Subcutaneous adipose tissue (tissue), 4 donors: ENCODE data around the gene RSBN1L. TPM values are rescaled to one million over a fixed set of nuclear protein-coding genes. Genes with fewer than 3 reads are reported as not detected.

ENCODE experiments used
- total RNA-seq, 4 donors: library from RNA; depleted of rRNA; stranded (reverse); fragments of >200 nt; gene quantifications; one replicate each; pipeline ENCODE4 v1.1.0, GENCODE V29; 2016
- TF ChIP-seq, protein P1 (sequence below): fragments of 450-650 bp; IDR thresholded peaks from one replicate; pipeline ENCODE4 v1.5.1; 2016; ENCODE audit warnings: low read depth, mild to moderate bottlenecking, control low read depth, antibody characterized with exemption, moderate library complexity

The RSBN1L gene
- total RNA-seq, 4 donors from 2014 or later, result 16.0 to 20.6 (median 18.5) TPM

DNA sequence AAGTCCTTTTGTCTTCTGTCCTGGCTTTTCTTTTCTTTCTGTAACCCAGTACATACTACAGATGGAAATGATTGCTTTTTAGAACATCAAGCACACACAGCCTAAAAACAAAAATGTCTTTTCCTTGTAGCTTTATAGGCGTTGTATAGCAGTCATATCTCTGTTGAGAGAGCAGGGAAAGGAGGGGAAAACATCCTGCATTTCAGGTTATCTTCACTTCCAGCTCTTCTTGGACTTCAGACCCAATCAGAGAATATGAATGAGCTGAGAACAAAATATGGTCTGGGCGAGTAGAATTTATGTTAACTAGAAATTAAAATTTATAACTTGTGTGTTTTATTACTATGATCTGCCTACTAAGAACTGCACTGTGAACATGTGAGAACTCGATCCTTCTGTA is 87.3 kb downstream of the RSBN1L start:
- TF ChIP-seq, protein P1, sequence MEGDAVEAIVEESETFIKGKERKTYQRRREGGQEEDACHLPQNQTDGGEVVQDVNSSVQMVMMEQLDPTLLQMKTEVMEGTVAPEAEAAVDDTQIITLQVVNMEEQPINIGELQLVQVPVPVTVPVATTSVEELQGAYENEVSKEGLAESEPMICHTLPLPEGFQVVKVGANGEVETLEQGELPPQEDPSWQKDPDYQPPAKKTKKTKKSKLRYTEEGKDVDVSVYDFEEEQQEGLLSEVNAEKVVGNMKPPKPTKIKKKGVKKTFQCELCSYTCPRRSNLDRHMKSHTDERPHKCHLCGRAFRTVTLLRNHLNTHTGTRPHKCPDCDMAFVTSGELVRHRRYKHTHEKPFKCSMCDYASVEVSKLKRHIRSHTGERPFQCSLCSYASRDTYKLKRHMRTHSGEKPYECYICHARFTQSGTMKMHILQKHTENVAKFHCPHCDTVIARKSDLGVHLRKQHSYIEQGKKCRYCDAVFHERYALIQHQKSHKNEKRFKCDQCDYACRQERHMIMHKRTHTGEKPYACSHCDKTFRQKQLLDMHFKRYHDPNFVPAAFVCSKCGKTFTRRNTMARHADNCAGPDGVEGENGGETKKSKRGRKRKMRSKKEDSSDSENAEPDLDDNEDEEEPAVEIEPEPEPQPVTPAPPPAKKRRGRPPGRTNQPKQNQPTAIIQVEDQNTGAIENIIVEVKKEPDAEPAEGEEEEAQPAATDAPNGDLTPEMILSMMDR, result no peak

DNA sequence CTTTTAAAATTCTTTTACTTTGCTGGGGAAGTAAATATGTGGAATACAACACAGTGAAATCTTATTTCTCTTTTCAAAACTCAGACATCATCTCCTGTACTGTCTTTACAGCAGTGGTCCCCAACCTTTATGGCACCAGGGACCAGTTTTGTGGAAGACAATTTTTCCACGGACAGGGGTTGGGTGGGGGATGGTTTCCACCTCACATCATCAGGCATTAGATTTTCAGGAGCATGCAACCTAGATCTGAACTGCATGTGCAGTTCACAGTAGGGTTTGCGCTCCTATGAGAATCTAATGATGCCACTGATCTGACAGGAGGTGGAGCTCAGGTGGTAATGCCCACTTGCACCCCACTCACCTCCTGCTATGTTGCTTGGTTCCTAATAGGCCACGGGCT is 89.8 kb downstream of the RSBN1L start:
- TF ChIP-seq, protein P1, result no peak

DNA sequence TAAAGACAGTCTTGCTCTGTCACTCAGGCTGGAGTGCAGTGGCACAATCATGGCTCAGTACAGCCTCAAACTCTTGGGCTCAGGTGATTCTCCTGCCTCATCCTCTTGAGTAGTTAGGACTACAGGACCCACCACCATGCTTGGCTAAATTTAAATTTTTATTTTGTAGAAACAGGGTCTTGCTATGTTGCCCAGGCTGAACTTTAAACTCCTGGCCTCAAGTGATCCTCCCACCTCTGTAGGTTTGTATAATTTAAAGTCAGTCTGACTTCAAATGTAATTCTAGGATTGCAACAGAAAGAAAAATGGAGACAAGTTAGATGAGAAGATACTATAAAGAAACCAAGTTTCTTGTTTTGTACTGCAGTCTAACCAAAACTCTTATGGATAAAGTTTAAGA is 90.5 kb downstream of the RSBN1L start:
- TF ChIP-seq, protein P1, result no peak

DNA sequence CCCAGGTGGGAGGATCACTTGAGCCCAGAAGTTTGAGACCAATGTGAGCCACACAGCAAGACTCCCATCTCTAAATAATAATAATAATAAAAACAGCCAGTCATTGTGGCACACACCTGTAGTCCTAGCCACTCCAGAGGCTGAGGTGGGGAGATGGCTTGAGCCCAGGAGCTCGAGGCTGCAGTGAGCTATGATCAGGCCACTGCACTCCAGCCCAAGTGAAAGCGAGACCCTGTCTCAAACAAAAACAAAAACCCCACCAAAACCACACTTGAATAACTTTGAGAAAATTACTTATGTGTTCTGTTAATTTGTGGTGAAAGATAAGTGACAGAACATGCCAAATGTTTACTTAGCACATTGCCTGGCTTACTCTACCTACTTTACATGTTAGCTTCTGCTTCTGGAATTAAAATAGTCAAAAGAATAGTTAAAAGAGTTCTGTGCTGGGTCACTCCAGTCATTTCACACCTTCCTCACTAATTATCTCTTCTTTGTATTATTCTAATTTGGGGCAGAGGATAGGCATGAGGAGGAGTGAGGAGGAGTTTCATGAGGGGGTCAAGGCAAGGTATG is 92.2 kb downstream of the RSBN1L start:
- TF ChIP-seq, protein P1, result no peak

DNA sequence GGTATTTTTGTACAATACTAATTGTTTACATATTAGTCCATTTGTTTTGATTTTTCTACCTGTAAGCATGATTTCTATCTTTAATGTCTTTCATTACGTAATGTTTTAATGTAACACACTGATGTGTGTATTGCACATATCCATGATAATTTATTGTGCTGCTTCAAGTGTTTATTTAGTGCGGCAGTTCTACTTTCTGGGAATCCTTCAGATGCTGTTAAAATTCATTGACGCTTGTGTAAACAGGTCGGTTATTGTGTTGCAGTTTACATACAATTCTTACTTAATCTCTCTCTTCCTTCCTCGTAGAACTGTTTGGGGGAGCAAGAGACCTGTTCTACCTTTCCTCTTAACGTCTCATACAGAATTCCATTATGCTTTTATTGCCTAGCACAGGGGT is 95.1 kb downstream of the RSBN1L start:
- TF ChIP-seq, protein P1, result no peak

DNA sequence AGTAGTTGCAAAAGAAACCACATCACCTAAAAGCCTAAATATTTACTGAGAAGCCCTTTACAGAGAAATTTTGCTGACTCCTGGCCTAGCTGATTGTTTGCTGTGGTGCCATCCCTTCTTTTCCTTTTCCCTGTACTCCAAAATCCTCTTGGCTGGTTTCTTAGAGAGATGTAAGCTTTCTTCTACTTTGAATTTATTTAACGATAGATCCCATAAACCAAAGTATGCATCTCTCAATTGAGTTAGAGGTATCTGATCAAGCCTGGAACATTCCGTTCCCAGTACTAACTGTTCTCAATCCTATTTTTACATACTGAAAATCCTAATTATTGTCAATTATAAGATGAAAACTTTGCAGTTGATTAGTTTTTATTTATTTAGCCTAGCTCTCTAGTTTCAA is 95.7 kb downstream of the RSBN1L start:
- TF ChIP-seq, protein P1, result no peak

DNA sequence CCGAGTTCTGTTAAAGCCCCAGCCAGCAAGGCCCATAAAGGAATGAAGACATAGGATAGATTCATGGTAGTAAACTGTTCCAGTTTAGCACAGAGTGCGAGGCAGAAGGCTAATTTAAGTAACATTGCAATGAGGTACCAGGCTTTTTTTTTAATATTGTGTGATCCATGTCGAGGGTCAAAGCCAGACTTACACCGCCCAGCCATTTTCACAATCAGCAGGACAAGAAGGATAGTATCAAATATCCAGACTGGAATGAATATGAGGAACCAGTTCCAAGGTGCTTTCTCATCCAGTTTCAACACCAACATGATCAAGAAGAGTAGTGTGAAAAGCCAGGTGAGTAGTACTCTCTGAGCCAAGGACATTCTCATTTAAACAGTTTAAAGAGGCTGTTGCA is 97.7 kb downstream of the RSBN1L start:
- TF ChIP-seq, protein P1, result no peak
